Keratinocyte (primary cell): Measurements from ENCODE around the gene ATG9B. TPM values are rescaled to one million over a fixed set of nuclear protein-coding genes. Genes with fewer than 3 reads are reported as not detected.

ENCODE experiments used
- DNase-seq: peaks from one replicate; pipeline ENCODE4 v3.0.0-alpha.2; 2011; ENCODE audit warnings: low read depth, missing footprints, low spot score
- FAIRE-seq: peaks from 2 replicates; lab custom pipeline; 2011; peaks lifted over from hg19 to GRCh38; lab: Jason Lieb, UNC
- H2AFZ ChIP-seq: 2 replicates; pipeline ENCODE4 v1.6.0; 2012; ENCODE audit warnings: low read length, control low read depth, inconsistent platforms; ENCODE audit not compliant: control insufficient read depth
- H3K27ac ChIP-seq: 2 replicates; pipeline ENCODE4 v1.5.1; 2011; ENCODE audit warnings: low read length; ENCODE audit not compliant: control insufficient read depth, insufficient read depth
- H3K27me3 ChIP-seq: 3 replicates; pipeline ENCODE4 v1.6.0; 2011; ENCODE audit warnings: low read length; ENCODE audit not compliant: control insufficient read depth, insufficient read depth; ENCODE audit errors: extremely low read depth
- H3K36me3 ChIP-seq, 2 experiments: 2 replicates in 1 of 2; 3 replicates in 1 of 2; pipeline ENCODE4 v1.5.1; 2011; ENCODE audit warnings: low read length in 2 of 2, mild to moderate bottlenecking in 1 of 2; ENCODE audit not compliant: control insufficient read depth in 2 of 2, insufficient read depth in 2 of 2; ENCODE audit errors: extremely low read depth in 1 of 2
- H3K4me1 ChIP-seq: 3 replicates; pipeline ENCODE4 v1.5.1; 2011; ENCODE audit warnings: low read length; ENCODE audit not compliant: control insufficient read depth, insufficient read depth; ENCODE audit errors: extremely low read depth
- H3K4me2 ChIP-seq: 3 replicates; pipeline ENCODE4 v1.6.0; 2011; ENCODE audit warnings: low read depth, low read length; ENCODE audit not compliant: control insufficient read depth, insufficient read depth; ENCODE audit errors: extremely low read depth
- H3K4me3 ChIP-seq, 3 experiments: fragments of 200-600 bp in 1 of 3; sonication (generic) in 1 of 3; 2 replicates in 2 of 3; 3 replicates in 1 of 3; pipeline ENCODE4 v1.5.1; 2011 to 2016; ENCODE audit warnings: low read length in 3 of 3, mild to moderate bottlenecking in 3 of 3, control low read depth in 2 of 3, inconsistent platforms in 1 of 3, low read depth in 1 of 3, mixed read lengths in 1 of 3, mixed run types in 1 of 3, moderate library complexity in 1 of 3; ENCODE audit not compliant: control insufficient read depth in 2 of 3, insufficient read depth in 2 of 3; ENCODE audit errors: extremely low read depth in 1 of 3
- H3K79me2 ChIP-seq: 2 replicates; pipeline ENCODE4 v1.6.0; 2012; ENCODE audit warnings: low read length; ENCODE audit not compliant: control insufficient read depth, insufficient read depth
- H3K9ac ChIP-seq: 3 replicates; pipeline ENCODE4 v1.6.0; 2011; ENCODE audit warnings: low read length; ENCODE audit not compliant: control insufficient read depth, insufficient read depth; ENCODE audit errors: extremely low read depth
- H3K9me1 ChIP-seq: 3 replicates; pipeline ENCODE4 v1.6.0; 2011; ENCODE audit warnings: low read length; ENCODE audit not compliant: control insufficient read depth, insufficient read depth; ENCODE audit errors: extremely low read depth
- H3K9me3 ChIP-seq: 2 replicates; pipeline ENCODE4 v1.5.1; 2012; ENCODE audit warnings: low read depth, low read length; ENCODE audit not compliant: control insufficient read depth
- H4K20me1 ChIP-seq: 3 replicates; pipeline ENCODE4 v1.6.0; 2011; ENCODE audit warnings: low read length; ENCODE audit not compliant: control insufficient read depth, insufficient read depth; ENCODE audit errors: extremely low read depth
- CTCF ChIP-seq, 3 experiments: IDR thresholded peaks in 1 of 3; conservative IDR thresholded peaks in 1 of 3; optimal IDR thresholded peaks in 1 of 3; 2 replicates in 2 of 3; 3 replicates in 1 of 3; pipeline versions ENCODE3 to v1.5.1; 2011; ENCODE audit warnings: low read length in 3 of 3, mild to moderate bottlenecking in 3 of 3, moderate library complexity in 2 of 3, control low read depth in 1 of 3, inconsistent platforms in 1 of 3; ENCODE audit not compliant: insufficient read depth in 2 of 3; ENCODE audit errors: extremely low read depth in 1 of 3
- EZH2 ChIP-seq: IDR thresholded peaks from one replicate; pipeline ENCODE4 v1.6.1; 2012; ENCODE audit warnings: inconsistent platforms, mild to moderate bottlenecking, low read length, moderate library complexity
- dilution Hi-C: fragments of 300-500 bp; cut with MboI; formaldehyde crosslinking; loops from one replicate; pipeline ENCODE4 v1.7.0; 2020; ENCODE audit warnings: low sequenced_read_pairs; ENCODE audit not compliant: extremely low pct_ligation_motif_present
- polyA plus RNA-seq, 5 experiments: library from polyadenylated mRNA; depleted of rRNA in 3 of 5; stranded (reverse) in 3 of 5; stranded (forward) in 1 of 5; unstranded in 1 of 5; fragments of >200 nt; gene quantifications; 1 replicate in 1 of 5; 2 replicates in 3 of 5; 3 replicates in 1 of 5; pipeline versions ENCODE4 v1.2.1 to v1.2.3, GENCODE V29; 2011 to 2012; ENCODE audit warnings: missing spikeins in 2 of 5, low read depth in 1 of 5, low replicate concordance in 1 of 5

The ATG9B gene
- polyA plus RNA-seq, 1 donor (not counting 4 experiments of a cell fraction or from before 2014, with no cell fraction given), result 0.12 TPM

GRCh38 chr7:150965273-150965830 is 58.9 kb downstream of the ATG9B start:
- DNase-seq (no peak), FAIRE-seq (no peak)

More at GRCh38 chr7:150965273-150965830, 58.9 kb downstream of the ATG9B start:
- no peak overlapping the region for H3K4me2 ChIP-seq
- H2AFZ ChIP-seq, result no peak overlapping the region
- no peaks in the 10 kb centered on the region for H3K36me3 ChIP-seq
- H3K27me3 ChIP-seq, result peaks cover 44% of the 10 kb centered on the region
- dilution Hi-C loops, result no loop called here
- no peaks in the 10 kb centered on the region for H3K4me1 ChIP-seq
- H3K9me3 ChIP-seq, result no peaks in the 10 kb centered on the region
- H3K9ac ChIP-seq, result no peak overlapping the region
- H3K9me1 ChIP-seq, result no peaks in the 10 kb centered on the region
- H4K20me1 ChIP-seq, result no peaks in the 10 kb centered on the region
- no peak overlapping the region for H3K4me3 ChIP-seq
- H3K79me2 ChIP-seq, result no peaks in the 10 kb centered on the region
- TF ChIP-seq EZH2 (no peak), CTCF (optimal IDR thresholded peaks at IDR 0.05 in 1 of 3, IDR thresholded peaks at IDR 0.05 in 1 of 3, conservative IDR thresholded peaks at IDR 0.05 in 1 of 3; ENCODE audit: extremely low read depth in 1 of 3, insufficient read depth in 2 of 3, low read length in 3 of 3) (no peak)
- no peak overlapping the region for H3K27ac ChIP-seq

Other genes with a start within 250 kb of the ATG9B start
- gene TMEM176B, start 224.1 kb downstream of the ATG9B start, polyA plus RNA-seq, result not detected in 3 replicates
- not detected in 3 replicates for gene TMEM176A, start 223.7 kb downstream of the ATG9B start, polyA plus RNA-seq
- not detected in 3 replicates for gene AOC1, start 172.0 kb downstream of the ATG9B start, polyA plus RNA-seq
- gene KCNH2, start 46.2 kb downstream of the ATG9B start, polyA plus RNA-seq, result 0.03 TPM in 1 of 3 replicates, not detected in the others
- 0.77 to 1.2 TPM (median 0.95 TPM) in 3 replicates for gene NOS3, start 33.5 kb downstream of the ATG9B start, polyA plus RNA-seq
- 15.5 to 25.2 TPM (median 24.6 TPM) in 3 replicates for gene ABCB8, start 4.0 kb upstream of the ATG9B start, polyA plus RNA-seq
- 0.24 to 0.97 TPM (median 0.35 TPM) in 3 replicates for gene ASIC3, start 24.0 kb upstream of the ATG9B start, polyA plus RNA-seq
- 19.3 to 26.3 TPM (median 22.8 TPM) in 3 replicates for gene CDK5, start 33.4 kb upstream of the ATG9B start, polyA plus RNA-seq
- 33.8 to 49.5 TPM (median 45.7 TPM) in 3 replicates for gene SLC4A2, start 35.1 kb upstream of the ATG9B start, polyA plus RNA-seq
- 27.2 to 39.3 TPM (median 31.4 TPM) in 3 replicates for gene FASTK, start 56.3 kb upstream of the ATG9B start, polyA plus RNA-seq
- 12.2 to 22.3 TPM (median 14.6 TPM) in 3 replicates for gene TMUB1, start 59.0 kb upstream of the ATG9B start, polyA plus RNA-seq
- gene AGAP3, start 62.0 kb upstream of the ATG9B start, polyA plus RNA-seq, result 64.3 to 96.7 TPM (median 83.2 TPM) in 3 replicates
- not detected in 3 replicates for gene GBX1, start 143.2 kb upstream of the ATG9B start, polyA plus RNA-seq
- not detected in 3 replicates for gene ASB10, start 162.8 kb upstream of the ATG9B start, polyA plus RNA-seq
- not detected in 3 replicates for gene H2BK1, start 186.0 kb upstream of the ATG9B start, polyA plus RNA-seq
- 33.3 to 68.6 TPM (median 43.6 TPM) in 3 replicates for gene ABCF2, start 202.7 kb upstream of the ATG9B start, polyA plus RNA-seq
- gene CHPF2, start 208.0 kb upstream of the ATG9B start, polyA plus RNA-seq, result 16.2 to 33.0 TPM (median 26.0 TPM) in 3 replicates
- 3.0 to 6.0 TPM (median 3.1 TPM) in 3 replicates for gene SMARCD3, start 224.2 kb upstream of the ATG9B start, polyA plus RNA-seq